ENCODE results near the gene LAMA2.

LAMA2 gene

GRCh38 chr6:129281168-129281796 is 398.3 kb downstream of the LAMA2 start:
- Histone ChIP-seq H3K27ac (ENCODE audit: low read depth, low read length, poor library complexity, severe bottlenecking) (no peak overlapping the region), H3K9me2 (ENCODE audit: low read depth, low read length) (no peaks in the 10 kb centered on the region), H3K4me3 (ENCODE audit: low read depth, low read length, poor library complexity, severe bottlenecking) (no peak overlapping the region), H3K27me3 (ENCODE audit: insufficient read depth, low read length) (no peaks in the 10 kb centered on the region), H3K4me1 (ENCODE audit: insufficient read depth, low read length, severe bottlenecking) (no peaks in the 10 kb centered on the region), H3K4me2 (ENCODE audit: low read length) (no peak overlapping the region), H3K9me3 (ENCODE audit: low read length) (no peaks in the 10 kb centered on the region), H3K36me3 (ENCODE audit: insufficient read depth, low read length) (no peaks in the 10 kb centered on the region), H3F3A (ENCODE audit: insufficient read depth, low read length) (no peaks in the 10 kb centered on the region), H3K9ac (ENCODE audit: low read length) (no peak overlapping the region), H2AFZ (ENCODE audit: low read length) (no peak overlapping the region), H3K79me2 (ENCODE audit: insufficient read depth, low read length) (no peaks in the 10 kb centered on the region), H4K20me1 (ENCODE audit: insufficient read depth, low read length) (no peaks in the 10 kb centered on the region)
- TF ChIP-seq CTCF (IDR thresholded peaks at IDR 0.05; ENCODE audit: low read length) (no peak), EZH2 (IDR thresholded peaks at IDR 0.05; ENCODE audit: borderline replicate concordance, low read length) (no peak)

GRCh38 chr6:129282019-129282418 is 399.1 kb downstream of the LAMA2 start:
- Histone ChIP-seq H3K27ac (ENCODE audit: low read depth, low read length, poor library complexity, severe bottlenecking) (no peak overlapping the region), H3K9me3 (ENCODE audit: low read length) (no peaks in the 10 kb centered on the region), H3K36me3 (ENCODE audit: insufficient read depth, low read length) (no peaks in the 10 kb centered on the region), H3K4me2 (ENCODE audit: low read length) (no peak overlapping the region), H3K27me3 (ENCODE audit: insufficient read depth, low read length) (no peaks in the 10 kb centered on the region), H3K9me2 (ENCODE audit: low read depth, low read length) (no peaks in the 10 kb centered on the region), H4K20me1 (ENCODE audit: insufficient read depth, low read length) (no peaks in the 10 kb centered on the region), H3F3A (ENCODE audit: insufficient read depth, low read length) (no peaks in the 10 kb centered on the region), H2AFZ (ENCODE audit: low read length) (no peak overlapping the region), H3K79me2 (ENCODE audit: insufficient read depth, low read length) (no peaks in the 10 kb centered on the region), H3K9ac (ENCODE audit: low read length) (no peak overlapping the region), H3K4me3 (ENCODE audit: low read depth, low read length, poor library complexity, severe bottlenecking) (no peak overlapping the region), H3K4me1 (ENCODE audit: insufficient read depth, low read length, severe bottlenecking) (no peaks in the 10 kb centered on the region)
- TF ChIP-seq EZH2 (IDR thresholded peaks at IDR 0.05; ENCODE audit: borderline replicate concordance, low read length), result no peak

- no peaks in the 10 kb centered on the region for H3F3A ChIP-seq (ENCODE audit: insufficient read depth, low read length)
- H3K9me3 ChIP-seq (ENCODE audit: low read length), result no peaks in the 10 kb centered on the region
- no peak overlapping the region for H3K27ac ChIP-seq (ENCODE audit: low read depth, low read length, poor library complexity, severe bottlenecking)
- H3K9ac ChIP-seq (ENCODE audit: low read length), result no peak overlapping the region
- H3K4me3 ChIP-seq (ENCODE audit: low read depth, low read length, poor library complexity, severe bottlenecking), result no peak overlapping the region
- H3K27me3 ChIP-seq (ENCODE audit: insufficient read depth, low read length), result no peaks in the 10 kb centered on the region
- no peak overlapping the region for H3K4me2 ChIP-seq (ENCODE audit: low read length)
- H3K4me1 ChIP-seq (ENCODE audit: insufficient read depth, low read length, severe bottlenecking), result no peaks in the 10 kb centered on the region
- TF ChIP-seq CTCF (IDR thresholded peaks at IDR 0.05; ENCODE audit: low read length) (no peak), EZH2 (IDR thresholded peaks at IDR 0.05; ENCODE audit: borderline replicate concordance, low read length) (no peak)
- no peaks in the 10 kb centered on the region for H4K20me1 ChIP-seq (ENCODE audit: insufficient read depth, low read length)
- no peaks in the 10 kb centered on the region for H3K9me2 ChIP-seq (ENCODE audit: low read depth, low read length)
- no peak overlapping the region for H2AFZ ChIP-seq (ENCODE audit: low read length)
- H3K79me2 ChIP-seq (ENCODE audit: insufficient read depth, low read length), result no peaks in the 10 kb centered on the region
- H3K36me3 ChIP-seq (ENCODE audit: insufficient read depth, low read length), result no peaks in the 10 kb centered on the region
Measured at GRCh38 chr6:129284225-129284624, 401.3 kb downstream of the LAMA2 start.
